AG08396 (cell line): ENCODE measurements around the gene TMEM50B.
"Not testable (repeated sequence)": the region's sequence is repeated elsewhere in the genome, so short reads cannot be mapped to it uniquely, and the experiment has no call there.

Experiments used
- DNase-seq: peaks from one replicate; pipeline ENCODE4 v3.0.0; 2012; ENCODE audit warnings: low spot score, mixed read lengths

The TMEM50B gene

DNA sequence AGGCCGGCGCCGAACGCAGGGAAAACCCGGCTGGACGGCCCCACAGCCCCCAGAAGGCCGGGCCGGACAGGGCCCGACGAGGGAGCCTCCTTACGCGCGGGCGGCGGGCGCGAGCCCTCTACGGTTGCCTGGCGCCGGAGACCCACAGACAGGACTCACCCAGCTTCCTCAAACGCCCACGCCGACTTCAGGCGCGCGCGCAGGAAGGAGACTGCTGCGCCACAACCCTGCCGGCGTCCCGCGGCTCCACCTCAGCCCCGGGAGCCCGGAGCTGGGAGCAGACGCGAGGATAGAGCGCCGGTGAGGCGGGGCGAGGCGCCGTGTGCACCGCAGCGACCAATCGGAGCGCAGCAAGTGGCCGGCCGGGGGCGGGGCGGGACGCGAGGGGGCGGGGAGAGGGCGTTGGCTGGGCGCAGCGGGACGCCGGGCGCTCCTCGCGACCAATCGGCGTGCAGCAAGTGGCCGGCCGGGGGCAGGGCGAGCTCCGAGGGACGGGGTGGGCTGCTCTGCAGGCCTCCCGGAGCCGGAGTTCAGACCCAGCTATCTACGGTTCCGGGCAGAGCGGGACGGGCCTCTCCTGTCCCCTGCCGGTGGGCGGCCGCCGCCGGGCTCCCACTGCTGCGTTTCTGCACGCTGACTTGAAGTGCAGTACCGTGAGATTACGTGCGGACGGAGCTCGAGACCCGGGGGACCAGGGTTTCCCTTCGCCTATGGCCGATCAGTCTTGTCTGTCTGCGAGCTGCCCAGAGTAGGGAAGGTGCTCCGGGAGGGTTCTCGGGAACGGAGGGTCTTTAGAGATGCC, at the start of gene TMEM50B:
TSS of gene TMEM50B (minus strand) at position 296 of the 802 bp plus-strand sequence. CDS start 11,089 bp downstream, outside the sequence.
- DNase-seq: peak; percentile 99

DNA sequence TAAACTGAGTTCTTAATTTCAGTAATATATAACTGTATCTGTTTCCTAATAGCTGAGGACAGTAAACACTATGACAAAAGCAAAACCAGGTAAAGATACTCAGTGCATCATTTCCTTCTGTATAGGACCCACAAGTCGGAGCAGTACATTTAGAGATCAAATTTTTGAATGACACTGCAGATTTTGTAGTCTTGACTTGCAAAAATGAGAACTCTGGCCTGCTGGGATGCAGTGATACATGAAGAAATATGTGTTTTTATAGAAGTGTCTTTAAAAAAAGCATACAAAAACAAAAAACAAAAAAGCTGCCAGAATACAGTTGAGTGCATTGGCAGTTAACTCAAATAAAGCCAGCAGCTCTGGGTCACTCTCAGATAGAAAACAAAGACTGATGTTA, 43.2 kb upstream of the TMEM50B start:
- DNase-seq: no peak

DNA sequence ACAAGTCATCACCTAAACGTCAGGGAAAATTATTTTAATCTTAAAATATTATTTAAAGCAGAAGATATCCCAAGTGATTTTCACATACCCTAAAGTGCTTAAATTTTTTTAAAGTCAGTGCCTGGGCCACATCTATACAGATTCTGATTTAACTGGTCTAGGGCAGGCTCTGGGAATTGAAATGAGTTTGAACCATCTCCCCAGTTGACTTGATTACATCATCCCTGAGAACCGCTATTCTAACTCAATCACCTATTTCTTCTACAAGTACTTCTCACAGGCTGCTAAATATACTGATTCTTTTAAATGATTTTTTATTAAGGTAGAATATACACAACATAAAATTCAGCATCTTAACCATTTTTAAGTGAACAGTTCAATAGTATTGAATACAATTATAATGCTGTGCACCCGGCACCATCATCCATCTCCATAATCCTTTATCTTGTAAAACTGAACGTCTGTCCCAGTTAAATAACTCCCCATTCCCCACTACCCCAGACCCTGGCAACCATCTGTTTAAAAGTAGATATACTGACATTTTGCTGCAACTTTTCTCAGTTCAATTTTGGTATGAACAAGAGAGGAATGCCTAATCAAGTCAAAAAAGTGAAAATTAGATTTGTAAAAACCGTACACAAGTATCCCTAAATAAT, 42.7 kb upstream of the TMEM50B start:
- no peak for DNase-seq

DNA sequence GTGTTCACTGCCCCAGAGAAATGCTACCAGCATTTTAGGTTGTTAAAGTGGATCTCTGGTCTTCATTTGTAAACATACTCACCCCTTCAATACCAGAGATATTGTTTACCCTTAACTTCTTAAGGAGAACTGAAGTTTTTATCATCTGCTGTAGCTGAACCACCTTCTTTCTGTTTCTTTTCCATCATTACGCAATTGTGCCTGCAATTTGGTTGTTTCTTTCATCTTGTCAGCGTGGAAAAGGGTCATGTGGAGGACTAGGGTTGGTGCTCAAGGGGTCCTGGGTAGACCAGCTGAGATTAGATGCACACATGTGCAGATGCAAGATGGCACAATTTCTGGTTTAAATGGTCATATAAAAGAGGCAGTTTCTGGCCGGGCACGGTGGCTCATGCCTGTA, 39.1 kb upstream of the TMEM50B start:
- DNase-seq: no peak

DNA sequence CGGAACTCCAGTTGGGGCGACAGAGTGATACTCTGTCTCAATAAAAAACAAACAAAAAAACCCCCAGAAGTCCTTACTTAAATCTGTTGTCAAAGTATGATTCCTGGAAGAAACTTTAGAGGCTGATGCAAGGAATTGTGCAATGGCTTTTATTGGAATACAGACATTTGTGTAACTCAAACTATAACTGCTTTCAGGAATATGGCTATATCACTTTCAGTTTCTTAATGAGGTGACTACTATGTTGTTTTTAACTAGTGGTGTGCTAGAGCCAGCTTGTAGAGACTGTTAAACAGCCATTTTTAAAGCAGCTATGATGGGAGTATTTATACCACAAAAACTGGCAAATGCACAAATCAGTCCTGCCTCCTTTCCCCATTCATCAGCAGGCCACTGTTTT, 34.5 kb upstream of the TMEM50B start:
- no peak for DNase-seq

DNA sequence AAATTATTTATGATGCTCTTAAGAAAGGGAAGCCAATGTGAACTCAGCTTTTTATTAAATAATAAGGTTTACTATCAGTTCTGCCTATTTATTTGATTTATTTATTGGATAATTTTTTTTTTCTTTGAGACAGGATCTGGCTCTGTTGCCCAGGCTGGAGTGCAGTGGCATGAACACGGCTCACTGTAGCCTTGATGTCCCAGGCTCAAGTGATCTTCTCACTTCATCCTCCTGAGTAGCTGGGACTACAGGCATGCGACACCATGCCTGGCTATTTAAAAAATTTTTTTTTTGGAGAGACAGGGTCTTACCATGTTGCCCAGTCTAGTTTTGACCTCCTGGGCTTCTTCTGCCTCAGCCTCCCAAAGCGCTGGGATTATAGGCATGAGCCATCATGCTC, 32.7 kb upstream of the TMEM50B start:
- no peak for DNase-seq

DNA sequence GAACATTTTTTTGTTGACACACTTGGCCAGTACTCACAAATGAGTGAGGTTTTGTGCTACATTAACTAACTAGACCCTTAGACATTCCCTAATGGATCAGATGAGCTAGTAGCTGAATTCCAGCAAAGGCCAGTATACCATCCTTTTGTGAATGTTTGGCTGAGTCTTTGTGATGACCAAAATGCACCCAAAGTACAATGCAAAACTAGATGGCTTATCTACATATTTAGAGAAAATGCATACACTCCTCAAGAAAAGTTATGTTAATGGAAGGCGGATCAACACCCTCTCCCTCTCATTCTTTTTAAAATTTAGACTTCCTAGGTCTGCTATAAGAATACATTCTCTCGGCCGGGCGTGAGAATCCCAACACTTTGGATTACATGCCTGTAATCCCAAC, 31.9 kb upstream of the TMEM50B start:
- DNase-seq: no peak

DNA sequence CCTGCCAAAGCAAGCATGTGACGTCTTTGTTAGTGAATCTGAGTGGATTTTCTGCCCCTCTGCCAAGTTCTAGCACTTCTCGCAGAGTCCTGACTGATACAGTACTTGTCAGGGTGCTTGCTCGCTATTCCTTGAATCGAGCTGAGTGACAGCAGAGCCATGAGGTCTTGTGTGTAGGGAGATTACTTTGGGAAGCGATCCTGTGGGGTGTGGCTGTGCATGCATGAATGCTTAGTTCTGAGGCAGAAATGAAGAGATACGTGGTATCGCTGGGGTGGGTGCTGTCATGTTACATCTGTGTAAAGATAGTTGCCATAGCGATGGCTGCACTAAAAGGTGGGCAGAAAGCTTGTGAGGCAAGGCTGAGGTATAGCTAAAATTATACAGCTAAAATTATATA, 31.1 kb upstream of the TMEM50B start:
- no peak for DNase-seq

DNA sequence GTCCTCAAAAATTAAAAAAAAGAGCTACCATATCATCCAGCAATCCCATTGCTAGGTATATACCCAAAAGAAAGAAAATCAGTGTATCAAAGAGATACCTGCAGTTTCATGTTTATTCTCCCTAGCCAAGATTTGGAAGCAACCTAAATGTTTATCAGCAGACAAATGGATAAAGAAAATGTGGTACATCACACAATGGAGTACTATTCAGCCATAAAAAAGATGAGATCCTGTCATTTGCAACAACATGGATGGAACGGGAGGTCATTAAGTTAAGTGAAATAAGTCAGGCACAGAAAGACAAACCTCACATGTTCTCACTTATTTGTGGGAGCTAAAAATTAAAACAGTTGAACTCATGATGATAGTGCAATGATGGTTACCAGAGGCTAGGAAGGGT, 27.2 kb upstream of the TMEM50B start:
- DNase-seq: not testable (repeated sequence)

DNA sequence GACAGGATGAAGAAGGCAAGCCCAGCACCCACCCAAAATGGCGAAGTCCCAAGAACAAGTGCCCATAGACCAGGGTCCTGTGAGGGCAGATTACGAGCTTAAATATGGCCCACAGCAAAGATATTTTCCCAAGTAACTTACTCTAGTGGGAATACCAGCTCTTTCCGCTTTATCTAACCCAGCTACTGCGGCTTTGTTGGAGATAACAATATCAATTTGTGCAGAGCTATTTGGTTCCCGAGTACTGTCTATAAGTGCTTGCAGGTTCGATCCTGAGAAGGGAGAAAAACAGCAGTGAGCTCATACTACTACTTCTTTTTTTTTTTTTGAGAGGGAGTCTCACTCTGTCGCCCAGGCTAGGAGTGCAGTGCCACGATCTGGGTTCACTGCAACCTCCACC, 26.1 kb upstream of the TMEM50B start:
- DNase-seq: no peak

DNA sequence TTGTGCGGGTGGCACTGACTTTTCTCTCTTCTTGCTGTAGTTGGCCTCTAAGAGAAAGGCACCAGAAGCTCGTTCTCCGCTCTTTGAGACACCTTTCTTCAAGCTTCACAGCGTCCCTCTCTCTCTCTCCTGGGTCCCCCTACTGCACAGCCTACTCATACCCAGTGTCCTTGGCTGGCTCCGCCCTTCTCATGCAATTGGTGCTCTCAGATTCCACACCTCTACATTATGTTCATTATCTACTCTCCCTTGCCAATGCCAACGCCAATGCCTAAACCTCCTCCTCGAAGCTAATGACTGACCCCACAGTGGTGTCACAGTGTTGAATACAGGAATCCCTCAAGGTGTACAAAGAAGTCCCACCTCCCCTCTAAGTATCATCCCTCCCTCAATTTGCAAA, 16.6 kb upstream of the TMEM50B start:
- DNase-seq: no peak

DNA sequence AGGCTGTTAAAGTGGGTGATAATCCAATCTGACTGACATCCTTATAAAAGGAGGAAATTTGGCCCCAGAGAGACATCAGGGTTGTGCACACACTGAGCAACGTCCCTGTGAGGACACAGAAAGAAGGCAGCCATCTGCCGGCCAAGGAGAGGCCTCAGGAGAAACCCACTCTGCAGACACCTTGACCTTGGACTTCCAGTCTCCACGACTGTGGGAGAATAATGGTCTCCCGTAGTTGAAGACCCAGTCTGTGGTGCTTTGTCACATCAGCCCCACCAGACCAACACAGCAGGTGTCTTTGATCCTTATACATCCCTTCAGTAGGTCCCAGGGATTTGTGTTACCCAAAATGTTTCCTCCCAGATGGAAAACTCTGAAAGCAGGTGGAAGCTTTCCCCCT, 16.0 kb upstream of the TMEM50B start:
- no peak for DNase-seq

DNA sequence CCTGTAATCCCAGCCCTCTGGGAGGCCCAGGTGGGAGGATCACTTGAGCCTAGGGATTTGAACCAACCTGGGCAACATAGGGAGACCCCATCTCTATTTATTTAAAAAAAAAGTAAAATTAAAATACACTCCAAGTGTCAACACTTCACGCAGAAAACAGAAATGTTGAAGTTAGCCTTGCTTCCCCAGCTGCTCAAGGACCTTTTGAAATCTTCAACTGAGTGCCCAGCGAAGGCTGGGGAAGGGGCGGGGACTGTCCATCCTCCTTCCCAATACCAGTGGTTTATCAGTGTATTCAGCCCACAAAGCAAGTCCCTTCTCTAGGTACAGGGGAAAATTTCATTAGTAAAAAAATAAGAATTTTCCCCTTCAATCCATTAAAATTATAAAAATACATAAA, 14.0 kb upstream of the TMEM50B start:
- no peak for DNase-seq

DNA sequence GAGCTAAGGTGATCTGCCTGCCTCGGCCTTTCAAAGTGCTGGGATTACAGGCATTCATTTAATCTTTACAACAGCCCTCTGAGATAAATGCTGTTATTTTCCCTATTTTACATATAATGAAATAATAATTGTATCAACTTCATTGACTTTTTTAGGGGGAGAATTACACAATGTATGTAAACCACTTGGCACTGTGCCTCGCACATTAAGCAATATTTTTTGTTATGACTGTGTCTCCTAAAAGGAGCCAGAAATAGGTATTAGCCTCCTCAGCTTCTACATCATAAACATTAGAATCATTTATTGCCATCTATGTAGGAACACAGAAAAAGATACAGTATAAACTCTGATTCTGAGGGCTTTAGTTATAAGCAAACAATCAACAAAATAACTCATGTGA, 12.8 kb upstream of the TMEM50B start:
- no peak for DNase-seq

DNA sequence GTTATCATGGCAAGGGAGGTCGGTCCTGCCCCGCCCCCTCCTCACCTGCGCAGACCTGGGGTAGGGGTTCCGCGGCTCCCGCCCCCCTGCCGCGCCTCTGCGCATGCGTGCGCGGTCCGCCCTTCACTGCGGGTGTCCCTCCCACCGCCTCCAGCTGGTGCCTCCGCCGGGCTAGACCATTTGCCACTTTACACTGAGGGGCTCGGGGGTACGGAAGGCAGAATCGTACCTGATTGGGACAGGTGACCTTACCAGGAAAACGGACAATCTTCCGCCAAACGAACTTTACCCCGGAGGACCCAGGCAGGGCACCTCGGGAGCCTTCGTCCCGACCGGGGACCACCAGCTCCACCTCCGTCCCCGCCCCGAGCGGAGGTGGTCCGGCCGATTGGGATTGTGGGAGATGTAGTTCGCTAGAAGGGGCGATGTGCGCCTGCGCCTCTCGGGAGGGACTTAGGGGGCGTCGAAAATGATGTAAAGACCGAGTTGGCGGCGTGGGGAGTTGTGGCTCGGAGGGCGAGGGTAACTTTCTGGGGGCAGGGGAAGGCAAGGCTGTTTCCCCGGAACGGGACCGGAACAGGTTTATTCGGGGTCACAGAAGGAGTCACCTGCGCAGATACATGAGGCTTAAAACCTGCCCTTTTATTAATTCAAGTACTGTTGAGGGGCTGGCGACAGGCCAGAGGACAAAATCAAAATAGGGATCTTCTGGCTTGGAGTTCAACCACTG, 11.8 kb upstream of the TMEM50B start, which contains the start of gene DNAJC28:
TSS of gene DNAJC28 (minus strand) at position 344 of the 730 bp plus-strand sequence. CDS start 2,323 bp downstream, outside the sequence.
- DNase-seq: peak; percentile 95

DNA sequence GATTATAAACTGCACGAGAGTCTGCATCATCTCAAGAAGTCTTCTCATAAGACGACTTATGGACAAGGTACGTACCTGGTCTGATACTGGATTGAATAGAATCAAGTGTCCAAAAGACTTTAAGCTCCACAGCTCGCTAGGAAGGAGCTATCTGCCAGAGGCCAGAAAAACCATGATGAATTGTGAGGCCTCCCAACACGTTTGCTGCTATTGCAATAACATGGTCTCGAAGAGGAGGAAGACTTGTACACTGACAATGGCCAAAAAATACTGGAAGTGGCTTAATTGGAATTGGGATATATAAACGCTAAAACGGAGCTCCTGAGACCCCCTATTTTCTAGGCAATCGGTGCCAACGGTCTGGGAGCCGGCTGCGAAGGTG, 11.2 kb upstream of the TMEM50B start:
- no peak for DNase-seq

DNA sequence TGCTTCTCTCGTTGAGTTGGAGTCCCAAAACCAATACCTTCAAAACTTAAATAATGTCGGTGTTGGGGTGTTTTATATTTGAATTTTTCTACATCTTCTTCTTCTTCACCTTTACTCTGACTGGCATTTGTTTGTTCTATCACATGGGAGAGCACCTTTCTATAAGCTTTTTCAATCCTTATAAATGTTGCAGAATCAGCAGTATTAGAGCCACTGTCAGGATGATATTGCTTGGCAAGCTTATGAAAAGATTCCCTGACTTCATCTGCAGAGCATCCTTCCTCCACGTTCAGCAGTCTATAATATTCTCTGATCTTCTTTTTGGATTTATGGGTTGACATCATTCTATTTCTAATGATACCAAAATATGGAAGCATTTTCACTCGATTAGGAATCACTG, 9.2 kb upstream of the TMEM50B start:
- no peak for DNase-seq

DNA sequence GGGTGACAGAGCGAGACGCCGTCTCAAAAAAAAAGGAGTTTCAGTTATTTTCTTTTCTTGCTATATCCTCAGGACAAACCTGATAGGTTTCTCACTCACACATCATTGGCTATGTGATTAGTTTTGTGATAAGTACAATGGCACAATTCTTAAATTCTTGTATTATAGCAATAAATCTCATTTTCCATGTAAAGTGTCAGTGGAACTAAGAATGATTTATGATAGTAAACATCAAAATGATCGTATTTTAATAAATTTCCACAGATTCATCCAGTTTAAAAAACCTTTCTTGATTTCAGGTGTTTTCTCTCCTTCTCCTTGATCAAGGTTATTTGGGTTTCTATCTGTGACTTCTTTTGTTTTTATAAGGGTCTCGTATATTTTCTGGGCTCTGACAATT, 8.2 kb upstream of the TMEM50B start:
- no peak for DNase-seq

DNA sequence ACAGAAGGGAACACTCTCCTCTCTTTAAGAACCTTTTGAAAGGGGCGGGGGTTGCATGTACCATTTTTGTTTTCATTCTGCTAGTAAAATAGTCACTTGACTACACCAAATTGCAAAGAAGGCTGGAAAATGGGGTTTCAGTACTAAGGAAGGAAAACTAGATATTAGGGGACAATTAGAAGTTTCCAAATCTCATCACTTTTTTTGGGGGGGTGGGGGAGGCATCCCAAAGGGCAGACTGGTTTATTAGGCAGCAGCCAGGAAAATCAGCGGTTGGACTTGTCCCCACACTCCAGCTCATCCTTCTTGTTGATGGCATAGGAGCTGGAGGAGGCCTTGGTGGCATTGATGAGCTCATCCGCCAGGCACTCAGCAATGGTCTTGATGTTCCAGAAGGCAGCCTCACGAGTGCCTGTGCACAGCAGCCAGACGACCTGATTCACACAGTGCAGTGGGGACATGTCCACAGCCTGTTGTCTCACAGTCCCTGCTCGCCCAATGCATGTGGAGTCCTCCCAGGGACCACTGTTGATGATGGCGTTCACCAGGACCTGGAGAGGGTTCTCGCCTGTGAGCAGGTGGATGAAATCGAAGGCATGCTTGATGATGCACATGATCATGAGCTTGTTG, 1.7 kb upstream of the TMEM50B start:
- DNase-seq: no peak

DNA sequence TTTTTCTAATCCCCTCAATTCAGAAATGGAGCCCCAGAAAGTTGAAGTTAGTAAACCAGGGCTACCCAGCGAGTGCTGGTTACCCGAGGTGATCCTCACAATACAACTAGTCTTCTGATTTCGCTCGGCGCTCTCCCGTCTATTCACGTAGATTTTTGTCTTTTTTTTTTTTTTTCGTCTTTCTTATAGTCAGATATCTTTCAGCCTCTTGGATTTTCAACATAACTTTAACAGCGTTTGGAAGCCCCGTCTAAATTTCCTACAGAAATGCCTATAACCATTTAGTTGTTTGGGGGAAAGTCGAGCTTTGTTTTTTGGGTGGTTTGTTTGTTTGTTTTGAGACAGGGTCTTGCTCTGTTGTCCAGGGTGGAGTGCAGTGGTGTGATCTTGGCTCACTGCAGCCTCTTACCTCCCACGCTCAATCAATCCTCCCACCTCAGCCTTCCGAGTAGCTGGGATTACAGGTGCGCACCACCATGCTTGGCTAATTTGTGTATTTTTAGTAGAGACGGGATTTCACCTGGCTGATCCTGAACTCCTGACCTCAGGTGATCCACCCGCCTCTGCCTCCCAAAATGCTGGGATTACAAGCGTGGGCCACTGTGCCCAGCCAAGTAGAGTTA, 818 bp upstream of the TMEM50B start:
- DNase-seq: no peak

DNA sequence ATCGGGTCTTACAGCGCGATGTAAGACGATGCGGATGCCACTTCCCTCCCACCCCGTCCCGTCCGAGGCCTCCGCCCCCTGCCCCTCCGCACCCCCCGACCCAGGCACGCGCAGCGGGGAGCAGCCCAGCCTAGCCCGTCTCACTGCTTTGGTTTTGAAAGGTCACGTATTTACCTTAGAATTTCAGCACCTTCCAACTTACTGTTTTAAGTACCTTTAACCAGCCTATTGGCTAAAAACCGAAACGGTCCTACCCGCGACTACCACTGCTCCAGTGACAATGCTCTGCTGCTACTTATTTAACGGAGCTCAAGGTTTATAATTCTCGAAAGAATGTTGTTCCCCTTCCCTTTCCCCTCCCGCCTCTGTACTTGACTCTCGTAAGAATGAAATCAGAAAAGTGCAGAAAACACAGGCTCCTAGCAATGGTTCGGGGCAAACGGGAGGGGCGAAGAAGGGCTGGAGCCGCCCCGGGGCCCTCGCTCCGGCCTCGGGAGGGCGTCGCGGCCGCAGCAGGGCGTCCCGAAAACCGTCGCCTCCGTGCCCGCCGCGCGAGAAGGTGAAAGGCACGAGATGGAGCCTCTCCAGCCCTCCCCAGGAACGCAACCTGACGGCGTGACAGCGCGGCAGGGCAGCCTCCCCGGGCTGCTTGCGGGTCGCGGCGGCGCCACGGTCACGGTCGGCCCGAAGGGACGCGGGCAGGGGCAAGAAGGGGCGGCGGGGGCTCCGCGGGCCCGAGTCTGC, 667 bp downstream of the TMEM50B start:
- DNase-seq: peak; percentile 71
